GM10847 (cell line): ENCODE measurements around the gene NHP2.
A peak's percentile ranks its signal among the peaks of the same experiment; 100 is the strongest.

Experiments
- POLR2A ChIP-seq: IDR thresholded peaks from 2 replicates; pipeline ENCODE4 v1.6.1; 2011; ENCODE audit not compliant: insufficient read length; ENCODE audit errors: extremely low read depth

NHP2 gene

GRCh38 chr5:178153530-178154340, at the start of gene NHP2:
NHP2 (minus strand) TSS chr5:178153885; CDS start chr5:178153817, 68 bp downstream.
- peak; percentile 64 for TF ChIP-seq POLR2A

GRCh38 chr5:178202541-178202940, 48.9 kb upstream of the NHP2 start:
- TF ChIP-seq POLR2A, result no peak

GRCh38 chr5:178201927-178202235, 48.2 kb upstream of the NHP2 start:
- TF ChIP-seq POLR2A, result no peak

- no peak for TF ChIP-seq POLR2A
These were observed 47.7 kb upstream of the NHP2 start for GRCh38 chr5:178201221-178201926.

- no peak for TF ChIP-seq POLR2A
These were observed 46.1 kb upstream of the NHP2 start for GRCh38 chr5:178199581-178200434.

GRCh38 chr5:178198706-178199105, 45.0 kb upstream of the NHP2 start:
- TF ChIP-seq POLR2A, result no peak

GRCh38 chr5:178196986-178197385, 43.3 kb upstream of the NHP2 start:
- TF ChIP-seq POLR2A, result no peak

- no peak for TF ChIP-seq POLR2A
These were observed 42.7 kb upstream of the NHP2 start for GRCh38 chr5:178196281-178196812.

GRCh38 chr5:178194026-178194425, 40.3 kb upstream of the NHP2 start:
- TF ChIP-seq POLR2A, result no peak

- no peak for TF ChIP-seq POLR2A
These were observed 39.6 kb upstream of the NHP2 start for GRCh38 chr5:178193251-178193809.

- TF ChIP-seq POLR2A, result no peak
These were observed 39.1 kb upstream of the NHP2 start for GRCh38 chr5:178192787-178193186.

GRCh38 chr5:178192244-178192643, 38.6 kb upstream of the NHP2 start:
- no peak for TF ChIP-seq POLR2A

GRCh38 chr5:178191661-178192060, 38.0 kb upstream of the NHP2 start:
- no peak for TF ChIP-seq POLR2A

- no peak for TF ChIP-seq POLR2A
These were observed 35.7 kb upstream of the NHP2 start for GRCh38 chr5:178189433-178189832.

GRCh38 chr5:178187014-178187413, 33.3 kb upstream of the NHP2 start, which contains the start of gene GMCL2:
GMCL2 (minus strand) TSS chr5:178187371; CDS start chr5:178187299, 72 bp downstream.
- TF ChIP-seq POLR2A, result no peak
